Measurements from ENCODE around the gene HSDL2. TPM values are rescaled to one million over a fixed set of nuclear protein-coding genes. Genes with fewer than 3 reads are reported as not detected.

Gene HSDL2
- total and polyA plus RNA-seq, 2 donors (not counting 1 experiment from before 2014, with no cell fraction given): 47.9 to 49.9 TPM

DNA sequence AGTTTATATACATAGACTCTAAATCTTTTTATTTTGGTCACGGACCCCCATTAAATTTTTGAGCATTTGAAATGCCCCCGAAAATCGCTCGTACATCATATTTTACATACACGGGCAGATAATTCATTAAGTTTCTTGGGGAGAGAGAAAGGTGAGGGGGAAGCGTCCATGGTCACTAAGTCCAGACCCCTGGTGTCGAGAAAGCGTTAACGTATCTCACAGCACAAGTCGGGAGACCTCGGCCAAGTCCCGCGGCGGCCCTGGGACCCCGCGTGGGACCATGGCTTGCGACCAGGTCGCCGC lies 47.3 kb upstream of the HSDL2 start:
- no peak for DNase-seq (ENCODE audit: low read depth in 2 of 2)
- peaks cover 52% of the 10 kb centered on the region for H3K79me2 ChIP-seq (ENCODE audit: control insufficient read depth, insufficient read depth, low read length)
- peak overlapping the region; percentile 88 for H3K9ac ChIP-seq (ENCODE audit: insufficient read depth, low read length)
- TF ChIP-seq EZH2 (IDR thresholded peaks at IDR 0.05; ENCODE audit: low read length, missing control alignments): no peak
- TF ChIP-seq, protein P1, sequence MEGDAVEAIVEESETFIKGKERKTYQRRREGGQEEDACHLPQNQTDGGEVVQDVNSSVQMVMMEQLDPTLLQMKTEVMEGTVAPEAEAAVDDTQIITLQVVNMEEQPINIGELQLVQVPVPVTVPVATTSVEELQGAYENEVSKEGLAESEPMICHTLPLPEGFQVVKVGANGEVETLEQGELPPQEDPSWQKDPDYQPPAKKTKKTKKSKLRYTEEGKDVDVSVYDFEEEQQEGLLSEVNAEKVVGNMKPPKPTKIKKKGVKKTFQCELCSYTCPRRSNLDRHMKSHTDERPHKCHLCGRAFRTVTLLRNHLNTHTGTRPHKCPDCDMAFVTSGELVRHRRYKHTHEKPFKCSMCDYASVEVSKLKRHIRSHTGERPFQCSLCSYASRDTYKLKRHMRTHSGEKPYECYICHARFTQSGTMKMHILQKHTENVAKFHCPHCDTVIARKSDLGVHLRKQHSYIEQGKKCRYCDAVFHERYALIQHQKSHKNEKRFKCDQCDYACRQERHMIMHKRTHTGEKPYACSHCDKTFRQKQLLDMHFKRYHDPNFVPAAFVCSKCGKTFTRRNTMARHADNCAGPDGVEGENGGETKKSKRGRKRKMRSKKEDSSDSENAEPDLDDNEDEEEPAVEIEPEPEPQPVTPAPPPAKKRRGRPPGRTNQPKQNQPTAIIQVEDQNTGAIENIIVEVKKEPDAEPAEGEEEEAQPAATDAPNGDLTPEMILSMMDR (conservative IDR thresholded peaks at IDR 0.05 in 1 of 2, IDR thresholded peaks at IDR 0.05 in 1 of 2; ENCODE audit: low read depth in 1 of 2, low read length in 2 of 2): peak; percentile 7 to 15
- no peaks in the 10 kb centered on the region for H3K27me3 ChIP-seq (ENCODE audit: control insufficient read depth, insufficient read depth, low read length)
- peak overlapping the region; percentile 49 for H3K4me2 ChIP-seq (ENCODE audit: extremely low read depth, insufficient read depth, low read length)
- H2AFZ ChIP-seq (ENCODE audit: low read length): peak overlapping the region; percentile 81
- no peaks in the 10 kb centered on the region for H3K36me3 ChIP-seq (ENCODE audit: control insufficient read depth, insufficient read depth, low read length)
- H3K4me1 ChIP-seq (ENCODE audit: control insufficient read depth, extremely low read depth, insufficient read depth, low read length): no peaks in the 10 kb centered on the region
- peak overlapping the region; percentile 80 to 89 (median 84) for H3K4me3 ChIP-seq (replicated peaks in 1 of 4; ENCODE audit: control extremely low read depth in 1 of 4, insufficient read depth in 1 of 4, low read depth in 3 of 4, low read length in 4 of 4)
- H4K20me1 ChIP-seq (ENCODE audit: control insufficient read depth, extremely low read depth, insufficient read depth, low read length): peaks cover 2% of the 10 kb centered on the region
- peak overlapping the region; percentile 86 for H3K27ac ChIP-seq (ENCODE audit: insufficient read depth, low read length)
- H3K9me3 ChIP-seq (ENCODE audit: control insufficient read depth, insufficient read depth, low read depth, low read length): no peaks in the 10 kb centered on the region

DNA sequence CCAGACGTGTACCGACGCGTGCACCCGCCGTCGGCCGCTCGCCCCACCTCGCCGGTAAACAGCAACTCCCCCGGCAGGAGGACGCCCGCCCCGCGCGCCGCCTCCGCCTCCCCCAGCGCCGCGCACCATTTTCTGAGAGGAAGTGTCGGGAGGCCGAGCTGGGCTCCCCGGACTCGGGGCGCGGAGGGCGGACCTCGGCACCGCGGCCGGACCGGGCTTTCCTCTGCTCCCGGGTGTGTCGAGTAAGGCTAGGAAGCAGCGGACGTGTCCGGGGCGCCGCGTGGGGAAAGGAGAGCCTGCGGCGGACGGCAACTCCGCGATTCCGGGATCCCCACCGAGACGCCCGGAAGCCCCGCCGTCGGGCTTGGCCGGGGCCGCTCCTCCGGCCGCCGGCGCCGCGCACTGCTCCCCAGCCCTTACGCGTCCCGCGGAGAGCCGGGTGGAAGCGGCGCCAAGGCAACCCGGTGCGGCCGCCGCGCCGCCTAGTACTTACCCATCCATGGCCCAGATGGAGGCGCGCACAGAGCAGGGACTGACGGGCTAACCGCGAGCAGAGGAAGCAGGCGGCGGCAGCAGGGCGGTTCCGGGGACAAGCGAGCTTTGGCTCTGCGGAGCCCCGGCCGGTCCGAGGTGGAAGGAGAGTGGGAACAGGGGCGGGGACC lies 46.8 kb upstream of the HSDL2 start, which contains the start of gene PTBP3:
TSS of gene PTBP3 (minus strand) at position 643 of the 662 bp plus-strand sequence. CDS start 35,754 bp downstream, outside the sequence.
- peak within 1 kb of the TSS; percentile 88 for H3K9ac ChIP-seq (ENCODE audit: insufficient read depth, low read length)
- H3K27me3 ChIP-seq (ENCODE audit: control insufficient read depth, insufficient read depth, low read length): no peaks in the 10 kb centered on the region
- peaks cover 2% of the 10 kb centered on the region for H4K20me1 ChIP-seq (ENCODE audit: control insufficient read depth, extremely low read depth, insufficient read depth, low read length)
- peak within 1 kb of the TSS; percentile 84 to 89 (median 84) for H3K4me3 ChIP-seq (replicated peaks in 1 of 4; ENCODE audit: control extremely low read depth in 1 of 4, insufficient read depth in 1 of 4, low read depth in 3 of 4, low read length in 4 of 4)
- H3K4me1 ChIP-seq (ENCODE audit: control insufficient read depth, extremely low read depth, insufficient read depth, low read length): no peaks in the 10 kb centered on the region
- no peaks in the 10 kb centered on the region for H3K36me3 ChIP-seq (ENCODE audit: control insufficient read depth, insufficient read depth, low read length)
- peak within 1 kb of the TSS; percentile 86 for H3K27ac ChIP-seq (ENCODE audit: insufficient read depth, low read length)
- no peaks in the 10 kb centered on the region for H3K9me3 ChIP-seq (ENCODE audit: control insufficient read depth, insufficient read depth, low read depth, low read length)
- H3K4me2 ChIP-seq (ENCODE audit: extremely low read depth, insufficient read depth, low read length): peak within 1 kb of the TSS; percentile 72
- peak within 1 kb of the TSS; percentile 83 for H2AFZ ChIP-seq (ENCODE audit: low read length)
- peak; percentile 58 to 69 for DNase-seq (ENCODE audit: low read depth in 2 of 2)
- H3K79me2 ChIP-seq (ENCODE audit: control insufficient read depth, insufficient read depth, low read length): peaks cover 47% of the 10 kb centered on the region
- TF ChIP-seq EZH2 (IDR thresholded peaks at IDR 0.05; ENCODE audit: low read length, missing control alignments): no peak
- TF ChIP-seq, protein P1 (conservative IDR thresholded peaks at IDR 0.05 in 1 of 2, IDR thresholded peaks at IDR 0.05 in 1 of 2; ENCODE audit: low read depth in 1 of 2, low read length in 2 of 2): no peak

DNA sequence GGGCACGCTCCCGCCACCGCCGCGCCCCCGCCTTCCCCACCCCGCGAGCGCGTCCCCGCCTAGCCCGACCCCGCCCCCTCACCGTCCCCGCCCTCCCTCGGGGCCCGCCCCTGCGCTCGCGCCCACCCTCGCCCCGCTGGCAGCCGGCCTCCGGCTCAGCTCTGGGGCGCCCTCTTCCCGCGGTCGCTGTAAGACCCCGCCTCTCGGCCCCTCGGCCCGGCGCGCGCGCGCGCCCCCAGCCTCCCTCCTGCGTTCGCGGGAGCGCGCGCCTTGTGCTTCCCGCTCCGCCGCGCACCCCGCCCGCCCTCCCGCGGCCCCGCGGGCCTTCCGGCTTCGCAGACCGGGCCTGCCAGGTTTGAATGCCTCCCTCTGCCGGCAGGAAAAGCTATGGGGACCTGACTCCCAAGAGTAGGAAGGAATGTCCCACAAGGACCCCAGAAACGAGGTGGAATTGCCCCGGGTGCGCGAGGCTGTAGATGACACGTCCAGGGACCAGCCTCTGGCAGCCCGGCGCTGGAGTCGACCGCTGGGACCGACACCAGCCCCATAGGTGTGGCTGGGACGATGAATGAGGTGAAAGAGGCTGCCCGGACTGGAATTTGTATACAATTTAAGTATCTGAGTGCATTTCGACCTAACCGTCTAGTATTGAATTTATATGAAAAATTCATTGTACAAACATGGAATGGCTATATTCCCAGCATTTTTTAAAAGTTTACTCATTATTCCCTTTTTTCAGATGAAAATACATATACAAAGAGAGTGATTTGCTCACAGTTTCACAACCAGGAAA lies 46.1 kb upstream of the HSDL2 start:
- TF ChIP-seq, protein P1 (conservative IDR thresholded peaks at IDR 0.05 in 1 of 2, IDR thresholded peaks at IDR 0.05 in 1 of 2; ENCODE audit: low read depth in 1 of 2, low read length in 2 of 2): peak; percentile 57 to 59
- no peak for TF ChIP-seq EZH2 (IDR thresholded peaks at IDR 0.05; ENCODE audit: low read length, missing control alignments)
- peak overlapping the region; percentile 83 for H2AFZ ChIP-seq (ENCODE audit: low read length)

More for the DNA sequence above, 46.1 kb upstream of the HSDL2 start:
- Histone ChIP-seq H3K27me3 (ENCODE audit: control insufficient read depth, insufficient read depth, low read length) (no peaks in the 10 kb centered on the region), H4K20me1 (ENCODE audit: control insufficient read depth, extremely low read depth, insufficient read depth, low read length) (no peaks in the 10 kb centered on the region), H3K4me2 (ENCODE audit: extremely low read depth, insufficient read depth, low read length) (peak overlapping the region; percentile 72), H3K4me1 (ENCODE audit: control insufficient read depth, extremely low read depth, insufficient read depth, low read length) (no peaks in the 10 kb centered on the region), H3K4me3 (replicated peaks in 1 of 4; ENCODE audit: control extremely low read depth in 1 of 4, insufficient read depth in 1 of 4, low read depth in 3 of 4, low read length in 4 of 4) (peak overlapping the region; percentile 84 to 89 (median 84)), H3K79me2 (ENCODE audit: control insufficient read depth, insufficient read depth, low read length) (peaks cover 40% of the 10 kb centered on the region), H3K36me3 (ENCODE audit: control insufficient read depth, insufficient read depth, low read length) (no peaks in the 10 kb centered on the region), H3K9me3 (ENCODE audit: control insufficient read depth, insufficient read depth, low read depth, low read length) (no peaks in the 10 kb centered on the region), H3K27ac (ENCODE audit: insufficient read depth, low read length) (peak overlapping the region; percentile 81), H3K9ac (ENCODE audit: insufficient read depth, low read length) (peak overlapping the region; percentile 88)
- peak; percentile 94 to 95 for DNase-seq (ENCODE audit: low read depth in 2 of 2)

Measured in fibroblast of lung (primary cell).